Measurements from ENCODE around the gene OPCML. TPM values are rescaled to one million over a fixed set of nuclear protein-coding genes. Genes with fewer than 3 reads are reported as not detected.

Gene OPCML
- total RNA-seq, 1 experiment from 2014 or later: 0.07 TPM

DNA sequence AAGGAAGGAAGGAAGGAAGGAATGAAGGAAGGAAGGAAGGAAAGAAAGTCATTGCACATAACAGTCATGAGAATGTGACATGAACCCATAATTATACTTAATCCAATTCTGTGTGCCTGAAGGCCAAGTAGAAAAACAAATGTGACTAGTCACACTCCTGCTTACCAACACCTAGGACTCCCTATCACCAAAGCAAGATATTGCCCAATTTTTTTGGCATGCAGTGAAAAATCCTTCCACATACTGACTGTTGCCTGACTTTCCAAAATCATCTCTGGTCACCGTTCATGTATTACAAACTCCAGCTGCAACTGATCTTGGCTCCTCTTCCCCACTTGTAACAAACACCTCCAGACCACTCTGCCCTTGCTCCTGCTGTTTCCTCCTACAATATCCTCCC, 516.8 kb downstream of the OPCML start:
- in situ Hi-C loops (cut with HindIII; ENCODE audit: low pct_unique_long_range_greater_than_20kb, low sequenced_read_pairs): no loop called here
- DNase-seq (ENCODE audit: low read depth): no peak

DNA sequence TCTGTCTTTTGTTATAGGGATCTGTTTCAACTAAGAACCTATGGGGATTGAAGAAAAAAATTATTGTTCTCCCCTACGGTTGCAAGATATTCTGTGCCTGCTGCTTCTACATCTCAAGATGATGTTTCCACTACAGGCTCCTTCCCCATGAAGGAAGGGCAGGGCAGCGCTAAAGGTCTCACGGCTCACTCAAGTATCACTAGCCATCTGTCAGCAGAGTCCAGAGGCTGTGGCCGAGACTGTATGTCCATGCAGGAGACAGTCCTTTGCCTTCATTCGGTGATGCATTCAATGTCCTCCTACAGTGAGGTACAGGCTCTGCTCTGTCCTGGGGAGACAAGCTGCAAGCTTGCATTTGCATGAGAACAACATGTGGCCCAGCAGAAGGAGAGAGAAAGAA, 518.0 kb downstream of the OPCML start:
- DNase-seq (ENCODE audit: low read depth): no peak
- in situ Hi-C loops (cut with HindIII; ENCODE audit: low pct_unique_long_range_greater_than_20kb, low sequenced_read_pairs): no loop called here

DNA sequence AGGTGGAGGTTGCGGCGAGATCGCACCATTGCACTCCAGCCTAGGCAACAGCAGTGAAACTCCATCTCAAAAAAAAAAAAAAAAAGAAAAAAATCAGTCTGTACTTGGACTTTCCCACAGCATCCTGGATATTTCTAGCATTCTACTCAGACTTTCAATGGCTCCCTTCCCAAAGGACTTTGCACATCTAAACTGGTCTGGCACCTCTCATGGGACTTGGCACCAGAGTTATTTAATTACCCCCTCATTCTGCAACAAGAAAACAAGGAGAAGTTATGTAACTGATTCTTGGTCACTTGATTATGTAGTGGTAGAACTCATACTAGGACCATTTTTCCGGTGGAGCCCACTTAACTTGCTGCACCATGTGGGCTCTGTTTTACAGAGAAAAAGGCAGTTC, 519.5 kb downstream of the OPCML start:
- no peak for DNase-seq (ENCODE audit: low read depth)
- in situ Hi-C loops (cut with HindIII; ENCODE audit: low pct_unique_long_range_greater_than_20kb, low sequenced_read_pairs): no loop called here

DNA sequence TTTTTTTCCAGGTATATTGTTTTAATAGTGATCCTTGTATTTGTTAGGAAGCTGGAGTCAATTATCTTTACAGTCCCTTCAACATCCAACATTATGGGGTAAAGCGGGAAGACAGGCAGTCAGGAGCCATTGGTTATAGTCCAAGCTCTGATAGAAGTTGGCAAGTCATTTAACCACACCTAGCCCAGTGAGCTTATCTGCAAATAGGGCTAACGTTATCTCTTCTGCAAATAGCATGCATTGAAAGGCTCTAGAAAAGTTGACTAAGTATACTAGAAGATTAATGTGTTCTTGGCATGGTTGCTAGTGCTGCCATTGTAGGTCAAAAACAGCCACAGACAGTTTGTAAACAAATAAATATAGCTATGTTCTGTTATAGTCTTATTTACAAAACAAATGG, 520.7 kb downstream of the OPCML start:
- DNase-seq (ENCODE audit: low read depth): no peak
- in situ Hi-C loops (cut with HindIII; ENCODE audit: low pct_unique_long_range_greater_than_20kb, low sequenced_read_pairs): no loop called here

DNA sequence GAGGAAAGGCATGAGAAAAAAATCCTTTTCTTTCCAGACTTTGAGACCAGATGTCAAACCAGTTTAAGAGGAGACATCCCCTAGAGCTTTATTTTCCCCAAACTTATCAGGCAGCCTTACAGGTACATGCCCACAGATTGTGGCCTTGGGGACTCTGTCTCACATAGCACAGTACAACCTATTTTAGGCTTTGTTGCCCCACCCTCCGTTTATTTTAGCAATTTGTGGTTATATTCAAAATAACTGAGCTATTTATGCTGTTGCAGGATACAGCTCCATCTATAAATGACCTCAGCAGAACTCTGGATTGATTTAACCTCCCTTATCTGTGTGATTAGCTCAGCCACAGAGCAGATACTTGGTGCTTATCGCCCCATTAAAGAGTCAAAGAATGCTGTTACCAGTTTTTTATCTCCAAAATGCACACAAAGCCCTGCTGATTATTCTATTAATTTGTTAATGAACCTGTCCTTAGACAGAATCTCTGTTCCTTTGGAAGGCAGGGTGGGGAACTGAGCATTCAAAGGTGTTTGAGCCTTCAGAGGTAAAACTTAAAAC, 525.2 kb downstream of the OPCML start:
- DNase-seq (ENCODE audit: low read depth): no peak
- in situ Hi-C loops (cut with HindIII; ENCODE audit: low pct_unique_long_range_greater_than_20kb, low sequenced_read_pairs): no loop called here

DNA sequence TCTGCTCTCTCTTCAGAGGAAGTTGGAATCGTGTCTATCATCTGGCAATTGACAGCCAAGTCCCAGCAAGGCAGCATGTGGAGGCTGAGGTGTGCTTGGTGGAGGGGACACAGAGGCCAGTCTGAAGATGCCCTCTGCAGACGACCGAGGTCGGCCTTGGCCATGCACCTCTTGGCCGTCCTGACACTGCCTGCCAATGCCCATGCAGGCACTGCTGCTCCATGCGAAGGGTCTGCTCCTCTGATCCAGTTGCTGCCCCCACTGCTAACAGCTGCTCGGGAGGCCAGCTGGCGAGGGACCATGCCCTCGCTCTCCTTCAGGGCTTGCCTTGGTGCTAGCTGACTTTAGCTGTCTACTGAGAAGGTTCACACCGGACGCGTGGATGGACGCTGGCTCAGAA, 527.9 kb downstream of the OPCML start:
- in situ Hi-C loops (cut with HindIII; ENCODE audit: low pct_unique_long_range_greater_than_20kb, low sequenced_read_pairs): no loop called here
- DNase-seq (ENCODE audit: low read depth): no peak

DNA sequence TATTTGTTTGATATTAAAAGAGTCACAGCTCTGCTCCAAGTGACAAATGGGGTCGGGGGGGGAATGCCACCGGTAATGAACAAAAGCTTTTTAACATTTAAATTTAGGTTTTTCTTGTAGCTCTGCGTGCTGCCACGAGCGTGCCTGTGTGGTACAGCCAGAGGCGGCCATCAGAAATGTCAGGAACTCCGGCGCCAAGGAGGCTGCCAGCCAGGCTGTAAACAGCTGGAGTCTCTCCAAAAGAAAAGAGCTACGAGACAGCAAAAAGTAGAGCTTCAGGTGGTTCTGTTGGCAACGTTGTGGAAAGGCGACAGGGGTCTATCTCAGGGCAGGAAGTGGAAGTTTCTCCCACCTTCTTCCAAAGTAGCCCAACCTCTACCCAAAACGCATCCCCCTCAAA, 532.8 kb downstream of the OPCML start:
- in situ Hi-C loops (cut with HindIII; ENCODE audit: low pct_unique_long_range_greater_than_20kb, low sequenced_read_pairs): no loop called here
- no peak for DNase-seq (ENCODE audit: low read depth)

DNA sequence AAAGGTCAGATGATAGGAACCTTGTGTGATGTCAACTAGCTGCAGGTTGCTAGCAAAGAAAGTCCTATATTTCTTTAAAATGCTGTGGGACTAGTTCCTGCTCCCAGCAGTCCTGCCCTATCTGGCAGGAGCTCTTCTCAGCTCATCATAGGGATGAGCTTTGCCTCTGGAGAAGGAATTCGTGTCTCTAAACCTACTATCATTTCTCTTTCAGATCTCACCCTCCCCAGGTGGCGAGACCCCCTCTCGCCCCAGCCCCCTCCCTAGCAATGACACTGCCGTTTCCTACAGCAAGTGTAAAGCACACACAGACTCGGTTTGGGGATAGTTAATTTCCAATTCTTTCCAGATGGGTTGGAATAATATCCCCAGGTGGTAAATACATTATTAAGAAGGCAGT, 533.3 kb downstream of the OPCML start:
- in situ Hi-C loops (cut with HindIII; ENCODE audit: low pct_unique_long_range_greater_than_20kb, low sequenced_read_pairs): no loop called here
- DNase-seq (ENCODE audit: low read depth): no peak

DNA sequence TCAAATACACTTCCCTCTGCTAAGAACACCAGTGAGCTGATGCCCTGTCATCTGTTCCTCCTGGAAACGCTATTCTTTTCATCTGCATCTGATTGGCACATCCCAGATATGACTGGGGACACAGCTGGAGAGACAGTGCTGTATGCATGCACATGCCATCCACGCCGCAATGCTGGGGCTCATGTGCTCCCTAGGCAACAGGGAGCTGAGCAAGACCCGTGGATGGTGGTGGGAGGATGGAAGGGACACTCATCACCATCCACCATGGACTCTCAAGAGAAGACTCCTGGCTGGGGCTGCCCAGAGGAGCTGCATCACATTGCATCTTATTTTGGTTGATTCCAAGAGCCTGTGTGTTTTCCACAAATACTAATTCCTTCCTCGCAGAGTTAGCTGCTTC, 534.9 kb downstream of the OPCML start:
- in situ Hi-C loops (cut with HindIII; ENCODE audit: low pct_unique_long_range_greater_than_20kb, low sequenced_read_pairs): no loop called here
- no peak for DNase-seq (ENCODE audit: low read depth)

DNA sequence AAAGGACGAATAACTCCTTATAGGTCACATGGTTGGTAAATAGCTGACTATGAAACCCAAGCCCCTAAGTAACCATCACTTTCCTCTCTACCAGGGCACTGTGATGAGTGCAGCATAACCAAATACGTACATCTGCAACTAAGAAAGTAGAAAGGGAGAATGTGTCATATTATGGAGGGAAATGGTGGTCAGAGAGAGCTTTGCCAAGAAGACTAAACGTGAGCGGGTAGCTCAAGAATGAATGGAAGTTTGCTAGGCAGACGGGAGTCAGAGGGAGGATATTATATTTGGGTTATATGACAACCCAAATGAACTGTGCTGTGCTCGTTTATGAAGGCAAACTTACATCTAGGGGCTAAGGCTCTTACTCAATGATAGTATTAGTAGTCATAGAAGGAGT, 537.3 kb downstream of the OPCML start:
- in situ Hi-C loops (cut with HindIII; ENCODE audit: low pct_unique_long_range_greater_than_20kb, low sequenced_read_pairs): no loop called here

DNA sequence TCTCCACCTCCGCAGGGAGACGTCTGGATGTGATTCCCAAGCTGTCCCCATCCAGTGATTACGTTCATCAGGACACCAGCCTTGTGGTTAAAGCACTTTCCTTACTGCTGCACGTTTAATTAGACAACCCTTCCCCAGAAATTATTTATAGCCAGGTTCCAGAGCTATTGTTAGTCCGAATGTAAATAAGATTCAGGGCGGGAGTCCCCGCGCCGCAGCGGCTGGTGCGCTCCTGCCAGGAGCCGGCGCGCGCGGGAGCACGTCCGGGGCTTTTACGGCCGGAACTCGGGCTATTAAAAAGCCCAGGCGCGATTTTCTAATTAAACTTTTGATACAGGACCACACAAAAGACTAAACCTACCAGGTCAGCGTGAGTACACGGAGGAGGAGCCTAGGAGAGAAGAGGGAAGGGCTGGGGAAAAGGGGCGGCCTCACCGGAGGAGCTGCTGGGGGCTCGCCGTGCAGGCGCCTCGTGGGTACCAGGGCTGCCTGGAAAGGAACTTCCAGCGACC, 538.3 kb downstream of the OPCML start:
- no peak for DNase-seq (ENCODE audit: low read depth)
- in situ Hi-C loops (cut with HindIII; ENCODE audit: low pct_unique_long_range_greater_than_20kb, low sequenced_read_pairs): no loop called here

More for the DNA sequence above, 537.3 kb downstream of the OPCML start:
- DNase-seq (ENCODE audit: low read depth): no peak

DNA sequence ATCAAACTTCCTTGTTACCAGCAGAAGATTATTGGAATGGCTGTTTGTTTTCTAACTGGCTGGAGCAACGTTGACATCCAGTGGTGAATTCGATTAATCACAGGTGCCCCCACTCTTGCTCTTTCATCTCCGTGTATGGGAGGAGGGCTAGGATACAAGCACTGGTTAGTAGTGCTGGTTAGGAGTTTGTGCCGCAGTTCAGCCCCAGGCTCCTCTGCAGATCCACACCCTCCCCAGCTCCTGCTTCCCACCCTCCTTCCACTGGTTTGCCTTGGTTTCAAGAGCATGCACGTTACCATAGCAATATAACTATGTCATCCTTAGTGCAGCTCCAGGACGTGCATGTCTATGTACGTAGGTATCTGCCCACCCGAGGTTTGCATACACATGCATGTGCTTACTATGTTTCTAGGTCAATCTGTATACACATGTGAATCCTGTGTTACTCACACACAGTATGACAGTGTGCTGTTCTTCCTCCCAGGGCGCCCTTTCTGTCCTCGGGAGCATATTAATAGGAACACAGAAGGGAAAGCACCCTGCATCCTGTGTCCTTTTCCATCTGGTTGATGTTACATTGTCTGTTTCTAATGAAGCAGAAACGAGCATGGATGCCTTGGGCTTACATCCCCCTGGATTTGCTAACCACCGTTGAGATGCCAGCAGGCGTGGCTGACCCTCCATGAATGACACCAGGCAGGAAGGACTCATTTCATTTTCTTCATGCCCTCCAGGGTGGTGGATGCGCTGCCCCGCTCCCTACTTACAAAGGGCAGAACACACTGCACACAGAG, 539.3 kb downstream of the OPCML start:
- in situ Hi-C loops (cut with HindIII; ENCODE audit: low pct_unique_long_range_greater_than_20kb, low sequenced_read_pairs): no loop called here
- DNase-seq (ENCODE audit: low read depth): peak; percentile 0

DNA sequence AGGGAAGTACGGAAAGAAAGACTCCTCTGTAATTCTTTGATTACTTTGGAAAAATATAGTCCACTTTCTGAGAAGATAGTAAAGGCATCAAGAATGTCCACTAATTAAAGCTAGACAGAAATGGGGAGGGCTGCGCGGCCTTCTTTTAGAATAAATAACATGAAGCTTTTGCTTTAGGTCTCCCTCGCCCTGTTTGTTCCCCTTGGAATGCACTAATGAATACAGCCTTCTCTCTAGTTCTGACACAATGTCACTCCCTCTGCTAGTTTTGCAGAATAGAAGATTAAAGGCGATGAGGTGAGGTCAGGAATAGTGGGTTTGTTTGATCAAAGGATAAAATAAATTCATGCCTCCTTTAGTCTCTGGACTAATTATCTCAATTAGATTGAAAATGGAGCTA, 543.9 kb downstream of the OPCML start:
- in situ Hi-C loops (cut with HindIII; ENCODE audit: low pct_unique_long_range_greater_than_20kb, low sequenced_read_pairs): no loop called here
- no peak for DNase-seq (ENCODE audit: low read depth)

DNA sequence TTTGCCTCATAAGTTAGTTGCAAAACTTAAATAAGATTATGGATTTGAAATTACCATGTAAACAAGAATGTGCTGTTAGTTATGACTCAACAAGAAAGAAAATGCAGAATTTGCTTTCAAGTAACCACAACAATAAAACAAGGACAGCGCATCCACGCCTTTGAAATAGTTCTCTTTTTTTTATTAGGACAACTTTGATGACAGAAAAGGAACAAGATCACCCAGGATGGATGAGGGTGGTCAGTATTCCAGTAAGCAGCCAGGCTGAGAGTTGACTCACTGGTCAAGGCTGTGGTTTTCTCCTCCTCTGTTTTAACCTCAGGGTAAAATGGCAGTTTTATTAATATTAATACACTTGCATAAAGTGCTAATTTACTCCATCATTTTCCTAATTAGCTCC, 544.4 kb downstream of the OPCML start:
- DNase-seq (ENCODE audit: low read depth): no peak
- in situ Hi-C loops (cut with HindIII; ENCODE audit: low pct_unique_long_range_greater_than_20kb, low sequenced_read_pairs): no loop called here

DNA sequence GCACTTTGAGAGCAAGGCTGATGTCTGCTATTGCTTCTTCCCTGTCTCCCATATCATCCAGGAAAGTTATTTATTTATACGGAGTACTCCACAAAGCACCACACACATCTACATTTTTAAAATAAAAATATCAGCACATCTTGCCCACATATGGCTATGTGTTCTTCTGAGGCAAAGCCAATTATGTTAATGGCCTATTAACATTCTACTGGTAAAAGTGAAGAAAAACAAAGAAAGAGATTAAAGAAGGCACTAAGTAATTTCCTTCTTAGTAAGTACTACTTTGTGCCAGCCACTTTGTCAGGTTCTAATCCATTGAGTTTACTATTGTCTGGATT, 548.7 kb downstream of the OPCML start:
- in situ Hi-C loops (cut with HindIII; ENCODE audit: low pct_unique_long_range_greater_than_20kb, low sequenced_read_pairs): no loop called here
- DNase-seq (ENCODE audit: low read depth): no peak

DNA sequence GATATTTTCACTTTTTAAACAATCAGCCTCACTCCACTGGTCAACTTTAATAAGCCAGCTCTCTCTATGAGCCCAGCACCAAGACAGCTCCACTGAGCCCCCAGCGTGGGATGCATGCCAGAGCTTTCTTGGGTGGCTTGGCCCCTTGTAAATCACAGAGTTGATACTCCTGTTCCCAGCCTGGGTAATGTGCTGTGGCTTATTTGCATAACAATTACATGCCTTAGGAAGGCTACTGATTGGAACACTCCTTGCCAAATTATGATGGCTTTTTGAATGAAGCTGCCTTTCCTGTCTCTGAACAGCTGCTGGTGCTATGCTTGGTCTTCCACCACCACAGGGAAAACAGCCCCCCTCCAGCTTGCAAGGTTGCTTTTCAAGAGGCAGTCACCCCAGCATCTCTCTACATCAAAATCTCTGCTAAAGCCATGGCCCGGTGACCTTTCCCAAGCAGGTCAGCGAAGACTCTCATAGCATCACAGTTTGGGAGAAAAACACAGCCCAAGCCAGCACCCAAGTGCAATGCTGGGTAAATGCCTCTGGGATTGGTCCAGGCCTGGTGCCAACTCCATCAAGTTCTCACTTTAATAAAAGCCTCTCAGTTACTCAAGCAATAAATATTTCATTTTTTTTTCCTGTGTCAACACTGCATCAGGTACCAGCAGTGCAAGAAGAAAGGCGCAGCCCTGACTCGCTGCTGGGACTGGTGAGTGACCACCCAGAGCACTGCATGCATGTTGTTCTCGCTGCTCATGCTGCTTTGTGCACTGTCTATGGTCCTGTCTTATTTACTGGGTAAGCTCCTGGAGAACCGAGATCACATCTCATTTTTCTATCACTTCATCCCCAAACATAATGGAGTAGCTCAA, 549.3 kb downstream of the OPCML start:
- in situ Hi-C loops (cut with HindIII; ENCODE audit: low pct_unique_long_range_greater_than_20kb, low sequenced_read_pairs): no loop called here
- DNase-seq (ENCODE audit: low read depth): no peak

DNA sequence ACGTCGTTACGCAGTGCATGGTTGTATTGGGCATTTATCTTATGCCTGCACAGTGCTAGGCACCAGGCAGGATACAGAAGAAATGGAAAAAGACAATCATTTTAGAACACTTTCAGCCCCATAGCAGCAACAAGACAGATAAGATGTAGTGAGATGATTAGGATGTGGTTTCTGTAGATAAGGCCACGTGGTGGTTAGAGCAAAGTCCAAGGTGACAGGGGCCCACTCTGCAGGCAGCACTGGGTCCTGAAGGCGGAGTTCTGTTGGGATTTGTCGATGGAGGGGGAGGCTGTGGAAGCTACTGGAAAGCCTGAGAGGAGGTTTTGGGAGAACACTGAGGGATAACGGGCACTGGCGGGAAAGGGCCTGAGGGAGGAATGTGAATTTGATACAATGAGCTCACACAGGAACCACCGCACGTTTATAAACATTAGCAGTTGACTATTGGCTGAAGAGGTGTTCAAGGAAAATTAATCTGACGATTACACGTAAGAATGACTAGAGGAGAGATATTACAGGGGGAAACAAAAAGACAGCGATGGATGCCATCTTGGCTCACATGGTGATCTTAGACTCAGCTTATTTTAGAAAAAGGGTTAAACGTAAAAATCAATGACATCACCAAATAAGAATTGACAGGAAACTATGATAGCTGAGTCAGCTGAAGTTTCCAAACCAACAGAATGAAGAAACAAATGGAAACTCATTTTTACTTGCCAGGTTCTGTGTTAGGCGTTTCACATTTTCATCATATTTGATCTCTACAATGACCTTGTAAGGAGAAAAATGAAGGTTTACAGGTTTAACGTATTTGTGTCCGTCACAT, 551.0 kb downstream of the OPCML start:
- DNase-seq (ENCODE audit: low read depth): no peak
- in situ Hi-C loops (cut with HindIII; ENCODE audit: low pct_unique_long_range_greater_than_20kb, low sequenced_read_pairs): no loop called here

DNA sequence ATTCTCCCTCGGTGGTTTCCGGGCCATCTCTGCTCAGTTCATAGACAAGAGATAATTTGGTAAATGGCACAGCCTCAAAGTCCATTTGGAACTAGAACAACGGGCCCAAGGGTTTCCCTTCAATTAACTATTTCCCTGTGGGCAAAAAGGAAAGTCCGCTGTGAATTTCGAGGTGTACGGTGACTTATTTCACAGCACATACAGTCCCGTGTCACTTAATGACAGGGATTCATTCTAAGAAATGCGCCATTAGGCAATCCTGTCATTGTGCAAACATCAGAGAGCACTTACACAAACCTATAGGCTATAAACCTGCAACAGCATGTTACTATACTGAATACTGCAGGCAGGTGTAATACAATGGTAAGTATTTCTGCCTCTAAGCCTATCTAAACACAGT, 551.6 kb downstream of the OPCML start:
- DNase-seq (ENCODE audit: low read depth): no peak
- in situ Hi-C loops (cut with HindIII; ENCODE audit: low pct_unique_long_range_greater_than_20kb, low sequenced_read_pairs): no loop called here
